K562 (cell line): Measurements from ENCODE around the gene SEC61A1. TPM values are rescaled to one million over a fixed set of nuclear protein-coding genes. Genes with fewer than 3 reads are reported as not detected.

Experiments used
- E2F3 ChIP-seq: fragments of 250-450 bp; sonication (Bioruptor Pico); IDR thresholded peaks from 2 replicates; pipeline ENCODE4 v1.4.0; 2020; ENCODE audit warnings: mild to moderate bottlenecking
- EP300 ChIP-seq: IDR thresholded peaks from 2 replicates; pipeline ENCODE4 v1.6.1; 2012; ENCODE audit warnings: low read length, improper control_type of control experiment
- ETV5 ChIP-seq: sonication (generic); formaldehyde crosslinking; IDR thresholded peaks from 2 replicates; pipeline ENCODE4 v1.4.0; 2020; ENCODE audit warnings: low read depth, mild to moderate bottlenecking, missing genetic modification reagents
- MYBL2 ChIP-seq, 2 experiments: fragments of 450-650 bp in 1 of 2; sonication (generic) in 1 of 2; formaldehyde crosslinking in 1 of 2; IDR thresholded peaks; 2 replicates each; pipeline versions ENCODE4 v1.6.1 to v1.8.1; 2017 to 2022; ENCODE audit warnings: borderline replicate concordance in 1 of 2, inconsistent platforms in 1 of 2, low read depth in 1 of 2, mild to moderate bottlenecking in 1 of 2, missing genetic modification reagents in 1 of 2, moderate library complexity in 1 of 2
- NCOA6 ChIP-seq: fragments of 450-650 bp; IDR thresholded peaks from 2 replicates; pipeline ENCODE4 v1.6.1; 2017; ENCODE audit warnings: mild to moderate bottlenecking
- NFYB ChIP-seq: IDR thresholded peaks from 2 replicates; pipeline ENCODE4 v1.6.1; 2011; ENCODE audit warnings: mild to moderate bottlenecking, moderate library complexity; ENCODE audit not compliant: insufficient read length; ENCODE audit errors: extremely low read depth
- SMARCA5 ChIP-seq: fragments of 450-650 bp; IDR thresholded peaks from 2 replicates; pipeline ENCODE4 v1.6.1; 2016
- SRF ChIP-seq, 2 experiments: fragments of 250-450, 450-650 bp in 1 of 2; sonication (Bioruptor Pico) in 1 of 2; sonication (generic) in 1 of 2; formaldehyde crosslinking; IDR thresholded peaks; 2 replicates each; pipeline versions ENCODE4 v1.5.0 to v1.5.1; 2020 to 2022; ENCODE audit warnings: mild to moderate bottlenecking in 1 of 2, missing genetic modification reagents in 1 of 2
- ZKSCAN1 ChIP-seq: fragments of 150-350 bp; IDR thresholded peaks from 2 replicates; pipeline ENCODE4 v1.6.1; 2016; ENCODE audit warnings: low read depth, low read length
- ZNF316 ChIP-seq: fragments of 450-650 bp; IDR thresholded peaks from 2 replicates; pipeline ENCODE4 v1.6.1; 2016
- ZNF324 ChIP-seq: fragments of 250-450 bp; sonication (Bioruptor Pico); IDR thresholded peaks from 2 replicates; pipeline ENCODE4 v1.4.0; 2020; ENCODE audit warnings: mild to moderate bottlenecking
- ZNF347 ChIP-seq: fragments of 450-650 bp; formaldehyde crosslinking; IDR thresholded peaks from 2 replicates; pipeline ENCODE4 v1.4.0; 2020; ENCODE audit warnings: low read depth, mild to moderate bottlenecking, moderate library complexity
- ZNF75A ChIP-seq: fragments of 450-650 bp; formaldehyde crosslinking; IDR thresholded peaks from 2 replicates; pipeline ENCODE4 v1.4.0; 2020; ENCODE audit warnings: mild to moderate bottlenecking
- polyA plus RNA-seq, 8 experiments: library from polyadenylated mRNA; depleted of rRNA in 4 of 8; stranded (reverse) in 5 of 8; unstranded in 3 of 8; fragments of >200 nt; fragmentation: Nextera tagmentation in 2 of 8; fragmentation: Illumina TruSeq in 1 of 8; extraction: Ambion mirVana in 2 of 8; extraction: Trizol in 1 of 8; gene quantifications; 2 replicates each; pipeline versions ENCODE4 v1.2.1 to v1.2.3, GENCODE V29; 2011 to 2014; ENCODE audit warnings: inconsistent platforms in 1 of 8, missing spikeins in 1 of 8
- total RNA-seq, 7 experiments: library from RNA; depleted of rRNA in 6 of 7; stranded (reverse); fragments of >200 nt in 6 of 7; fragmentation: Illumina TruSeq in 2 of 7; extraction: Trizol in 2 of 7; gene quantifications; 2 replicates each; pipeline versions ENCODE4 v1.2.1 to v1.2.3, GENCODE V29; 2011 to 2021; ENCODE audit warnings: low replicate concordance in 1 of 7
- TF ChIP-seq, protein P1 (sequence below): sonication (generic); formaldehyde crosslinking; IDR thresholded peaks from 2 replicates; pipeline ENCODE4 v1.8.1; 2023; ENCODE audit warnings: mild to moderate bottlenecking, missing genetic modification reagents
- TF ChIP-seq, protein P2 (sequence below): fragments of 250-450 bp; sonication (Bioruptor Pico); IDR thresholded peaks from 2 replicates; pipeline ENCODE4 v1.4.0; 2020; ENCODE audit warnings: borderline replicate concordance
- TF ChIP-seq, protein P3 (sequence below): sonication (generic); formaldehyde crosslinking; IDR thresholded peaks from 2 replicates; pipeline ENCODE4 v1.8.0; 2022; ENCODE audit warnings: missing genetic modification reagents, mild to moderate bottlenecking, borderline replicate concordance
- TF ChIP-seq, protein P4 (sequence below): sonication (generic); formaldehyde crosslinking; IDR thresholded peaks from 2 replicates; pipeline ENCODE4 v1.8.1; 2023; ENCODE audit warnings: mild to moderate bottlenecking, missing genetic modification reagents

The SEC61A1 gene
- total and polyA plus RNA-seq, 9 of the 15 experiments (the other 6 are each of a cell fraction or from before 2014, with no cell fraction given) = 1.9 to 140 (median 79.1) TPM

- TF ChIP-seq EP300 (0 out of 2 replicates have a peak, but pooled peaks have one; percentile 12), ETV5 (CRISPR knock-in tag) (no peak), NCOA6 (no peak), SRF (CRISPR knock-in tag; IDR thresholded peaks at IDR 0.05) (no peak; a peak in 1 of 4 replicates), NFYB (no peak), ZNF75A (CRISPR knock-in tag) (no peak), SMARCA5 (no peak), MYBL2 (IDR thresholded peaks at IDR 0.05; ENCODE audit: low read depth) (no peak), MYBL2 (CRISPR knock-in tag; IDR thresholded peaks at IDR 0.05; ENCODE audit: borderline replicate concordance) (no peak), ZNF316 (no peak), ZNF347 (CRISPR knock-in tag) (no peak), ZNF324 (CRISPR knock-in tag) (no peak), E2F3 (no peak), ZKSCAN1 (no peak)
- TF ChIP-seq, protein P1, sequence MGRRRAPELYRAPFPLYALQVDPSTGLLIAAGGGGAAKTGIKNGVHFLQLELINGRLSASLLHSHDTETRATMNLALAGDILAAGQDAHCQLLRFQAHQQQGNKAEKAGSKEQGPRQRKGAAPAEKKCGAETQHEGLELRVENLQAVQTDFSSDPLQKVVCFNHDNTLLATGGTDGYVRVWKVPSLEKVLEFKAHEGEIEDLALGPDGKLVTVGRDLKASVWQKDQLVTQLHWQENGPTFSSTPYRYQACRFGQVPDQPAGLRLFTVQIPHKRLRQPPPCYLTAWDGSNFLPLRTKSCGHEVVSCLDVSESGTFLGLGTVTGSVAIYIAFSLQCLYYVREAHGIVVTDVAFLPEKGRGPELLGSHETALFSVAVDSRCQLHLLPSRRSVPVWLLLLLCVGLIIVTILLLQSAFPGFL (CRISPR knock-in tag) = no peak
- TF ChIP-seq, protein P2, sequence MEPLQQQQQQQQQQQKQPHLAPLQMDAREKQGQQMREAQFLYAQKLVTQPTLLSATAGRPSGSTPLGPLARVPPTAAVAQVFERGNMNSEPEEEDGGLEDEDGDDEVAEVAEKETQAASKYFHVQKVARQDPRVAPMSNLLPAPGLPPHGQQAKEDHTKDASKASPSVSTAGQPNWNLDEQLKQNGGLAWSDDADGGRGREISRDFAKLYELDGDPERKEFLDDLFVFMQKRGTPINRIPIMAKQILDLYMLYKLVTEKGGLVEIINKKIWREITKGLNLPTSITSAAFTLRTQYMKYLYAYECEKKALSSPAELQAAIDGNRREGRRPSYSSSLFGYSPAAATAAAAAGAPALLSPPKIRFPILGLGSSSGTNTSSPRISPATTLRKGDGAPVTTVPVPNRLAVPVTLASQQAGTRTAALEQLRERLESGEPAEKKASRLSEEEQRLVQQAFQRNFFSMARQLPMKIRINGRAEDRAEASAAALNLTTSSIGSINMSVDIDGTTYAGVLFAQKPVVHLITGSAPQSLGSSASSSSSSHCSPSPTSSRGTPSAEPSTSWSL (CRISPR knock-in tag) = no peak
- TF ChIP-seq, protein P3, sequence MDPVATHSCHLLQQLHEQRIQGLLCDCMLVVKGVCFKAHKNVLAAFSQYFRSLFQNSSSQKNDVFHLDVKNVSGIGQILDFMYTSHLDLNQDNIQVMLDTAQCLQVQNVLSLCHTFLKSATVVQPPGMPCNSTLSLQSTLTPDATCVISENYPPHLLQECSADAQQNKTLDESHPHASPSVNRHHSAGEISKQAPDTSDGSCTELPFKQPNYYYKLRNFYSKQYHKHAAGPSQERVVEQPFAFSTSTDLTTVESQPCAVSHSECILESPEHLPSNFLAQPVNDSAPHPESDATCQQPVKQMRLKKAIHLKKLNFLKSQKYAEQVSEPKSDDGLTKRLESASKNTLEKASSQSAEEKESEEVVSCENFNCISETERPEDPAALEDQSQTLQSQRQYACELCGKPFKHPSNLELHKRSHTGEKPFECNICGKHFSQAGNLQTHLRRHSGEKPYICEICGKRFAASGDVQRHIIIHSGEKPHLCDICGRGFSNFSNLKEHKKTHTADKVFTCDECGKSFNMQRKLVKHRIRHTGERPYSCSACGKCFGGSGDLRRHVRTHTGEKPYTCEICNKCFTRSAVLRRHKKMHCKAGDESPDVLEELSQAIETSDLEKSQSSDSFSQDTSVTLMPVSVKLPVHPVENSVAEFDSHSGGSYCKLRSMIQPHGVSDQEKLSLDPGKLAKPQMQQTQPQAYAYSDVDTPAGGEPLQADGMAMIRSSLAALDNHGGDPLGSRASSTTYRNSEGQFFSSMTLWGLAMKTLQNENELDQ (CRISPR knock-in tag) = no peak
- TF ChIP-seq, protein P4, sequence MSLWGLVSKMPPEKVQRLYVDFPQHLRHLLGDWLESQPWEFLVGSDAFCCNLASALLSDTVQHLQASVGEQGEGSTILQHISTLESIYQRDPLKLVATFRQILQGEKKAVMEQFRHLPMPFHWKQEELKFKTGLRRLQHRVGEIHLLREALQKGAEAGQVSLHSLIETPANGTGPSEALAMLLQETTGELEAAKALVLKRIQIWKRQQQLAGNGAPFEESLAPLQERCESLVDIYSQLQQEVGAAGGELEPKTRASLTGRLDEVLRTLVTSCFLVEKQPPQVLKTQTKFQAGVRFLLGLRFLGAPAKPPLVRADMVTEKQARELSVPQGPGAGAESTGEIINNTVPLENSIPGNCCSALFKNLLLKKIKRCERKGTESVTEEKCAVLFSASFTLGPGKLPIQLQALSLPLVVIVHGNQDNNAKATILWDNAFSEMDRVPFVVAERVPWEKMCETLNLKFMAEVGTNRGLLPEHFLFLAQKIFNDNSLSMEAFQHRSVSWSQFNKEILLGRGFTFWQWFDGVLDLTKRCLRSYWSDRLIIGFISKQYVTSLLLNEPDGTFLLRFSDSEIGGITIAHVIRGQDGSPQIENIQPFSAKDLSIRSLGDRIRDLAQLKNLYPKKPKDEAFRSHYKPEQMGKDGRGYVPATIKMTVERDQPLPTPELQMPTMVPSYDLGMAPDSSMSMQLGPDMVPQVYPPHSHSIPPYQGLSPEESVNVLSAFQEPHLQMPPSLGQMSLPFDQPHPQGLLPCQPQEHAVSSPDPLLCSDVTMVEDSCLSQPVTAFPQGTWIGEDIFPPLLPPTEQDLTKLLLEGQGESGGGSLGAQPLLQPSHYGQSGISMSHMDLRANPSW (CRISPR knock-in tag) = no peak; the same call in 1 of the 2 replicates
Observed at GRCh38 chr3:128075522-128076482, 23.6 kb downstream of the SEC61A1 start (continued).
